Stimulated activated CD4-positive, alpha-beta T cell treated with anti-CD3 and anti-CD28 coated beads, Interleukin-1b, Interleukin-23, amount 100 ng/mL, for 1 hour (primary cell): ENCODE measurements around the gene MGA.

ENCODE experiments used
- DNase-seq, 2 donors: peaks; one replicate each; pipeline ENCODE4 v3.0.0-alpha.2; 2020; ENCODE audit warnings: low read depth in 2 of 2

Gene MGA

DNA sequence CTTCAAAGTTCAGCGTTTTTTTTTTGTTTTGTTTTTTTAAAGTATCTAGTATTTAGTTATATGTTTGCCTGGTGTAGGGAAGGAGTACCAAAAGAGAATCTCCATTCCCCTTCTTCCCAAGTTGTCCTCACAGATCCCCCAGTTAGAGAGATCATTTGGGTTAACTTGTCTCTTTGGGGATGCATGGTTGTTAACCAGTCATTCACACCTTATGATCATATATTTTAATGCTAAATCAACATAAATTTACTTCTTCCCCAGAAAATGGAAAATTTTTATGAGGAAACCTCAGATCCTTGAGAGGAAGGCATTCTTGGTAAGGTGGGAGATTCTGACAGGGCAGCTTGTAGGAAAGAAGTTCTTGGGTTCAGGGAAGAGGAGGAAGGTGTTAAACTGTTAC is 1.5 kb upstream of the MGA start:
- no peak for DNase-seq

DNA sequence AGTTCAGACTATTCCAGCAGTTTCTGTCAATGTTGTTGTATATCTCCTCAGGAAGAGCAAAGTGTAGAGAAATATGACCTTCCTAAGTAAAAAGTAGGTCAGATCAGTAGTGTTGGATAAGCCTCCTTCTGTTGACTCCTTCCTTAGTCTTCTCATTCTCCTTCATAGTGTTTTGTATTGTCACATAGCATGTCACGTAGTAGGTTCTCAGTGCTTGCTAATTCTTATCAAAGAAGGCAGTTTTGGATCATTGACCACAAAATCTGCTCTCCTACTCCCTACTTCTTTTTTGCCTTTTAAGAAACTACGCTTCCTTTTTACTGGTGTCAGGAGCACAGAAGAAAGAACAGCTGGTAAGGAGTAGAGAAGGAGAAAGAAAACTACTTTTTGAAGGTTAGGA is 1.0 kb upstream of the MGA start:
- no peak for DNase-seq

DNA sequence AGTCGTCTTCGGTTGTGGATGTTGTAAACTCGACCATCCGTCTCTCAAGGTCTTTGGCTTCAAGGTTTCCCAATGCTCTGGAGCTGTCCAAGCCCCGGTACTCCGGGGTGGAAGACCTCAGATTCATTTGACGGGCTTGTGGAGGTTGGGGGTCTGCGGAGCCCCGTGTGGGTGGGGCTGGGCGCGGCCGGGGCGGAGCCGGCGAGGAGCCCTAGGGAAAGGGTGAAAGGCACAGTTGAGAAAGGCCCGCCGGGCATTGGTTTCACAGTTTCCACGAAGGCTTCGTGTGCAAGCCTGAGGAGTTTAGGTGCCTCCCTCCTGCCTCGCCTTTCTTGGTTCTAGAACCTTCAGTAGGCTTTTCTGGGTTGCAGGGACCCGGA is 360 bp upstream of the MGA start:
- DNase-seq: no peak

DNA sequence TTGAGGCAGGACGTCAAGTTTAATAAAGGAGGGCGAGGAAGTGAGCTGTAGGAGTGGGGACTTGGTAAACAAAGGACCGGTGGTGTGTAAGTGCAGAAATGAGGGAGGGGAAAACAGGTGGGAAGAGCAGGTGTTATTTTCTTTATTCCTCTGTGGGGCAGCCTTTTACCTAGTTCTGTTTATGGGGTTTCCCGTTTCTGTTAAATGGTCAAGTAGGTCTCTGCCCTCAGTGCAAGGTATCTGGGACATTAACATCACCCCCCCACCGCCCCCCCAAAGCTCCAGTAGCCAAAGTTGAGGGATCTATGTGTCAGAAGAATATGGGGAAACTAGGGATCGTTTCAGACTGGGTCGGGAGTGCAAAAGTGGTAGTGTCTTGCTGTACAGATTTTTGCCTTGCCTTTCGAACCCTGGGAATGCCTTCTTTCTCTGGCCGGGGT is 893 bp downstream of the MGA start:
- DNase-seq: no peak

DNA sequence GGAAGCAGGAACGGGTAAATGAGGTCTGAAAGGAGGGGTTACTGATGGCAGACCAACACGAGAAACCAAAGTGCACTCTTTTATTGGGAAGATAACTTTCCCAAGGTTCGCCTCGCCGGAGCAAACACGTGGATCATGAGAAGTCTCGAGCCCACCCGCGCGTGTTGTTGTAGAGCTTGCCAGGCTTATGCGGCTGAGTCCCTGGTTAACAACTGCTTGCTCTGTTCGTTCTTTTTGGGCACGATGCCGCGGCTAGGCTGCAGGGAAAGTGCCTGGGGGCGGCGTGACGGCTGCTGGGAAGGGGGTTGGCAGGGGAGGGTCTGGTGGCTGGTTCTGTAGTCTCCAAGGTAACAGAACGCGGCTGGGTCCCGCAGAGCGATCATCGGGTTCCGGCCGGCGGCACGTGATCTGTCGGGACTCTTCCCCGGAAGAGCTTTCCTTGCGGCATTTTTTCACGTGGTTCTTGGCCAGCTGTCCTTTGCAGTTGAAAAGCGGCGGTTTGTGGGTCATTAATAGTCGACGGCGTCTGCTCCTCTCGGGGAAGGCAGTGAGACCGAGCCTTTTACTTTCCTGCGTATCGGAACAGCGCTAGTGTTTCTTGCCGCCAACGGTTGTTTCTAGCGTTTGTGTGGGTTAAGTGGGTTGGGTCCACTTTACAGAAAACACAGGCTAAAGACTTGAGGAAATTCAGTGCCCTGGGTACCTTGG is 1.5 kb downstream of the MGA start:
- DNase-seq: peak; percentile 17 to 24

DNA sequence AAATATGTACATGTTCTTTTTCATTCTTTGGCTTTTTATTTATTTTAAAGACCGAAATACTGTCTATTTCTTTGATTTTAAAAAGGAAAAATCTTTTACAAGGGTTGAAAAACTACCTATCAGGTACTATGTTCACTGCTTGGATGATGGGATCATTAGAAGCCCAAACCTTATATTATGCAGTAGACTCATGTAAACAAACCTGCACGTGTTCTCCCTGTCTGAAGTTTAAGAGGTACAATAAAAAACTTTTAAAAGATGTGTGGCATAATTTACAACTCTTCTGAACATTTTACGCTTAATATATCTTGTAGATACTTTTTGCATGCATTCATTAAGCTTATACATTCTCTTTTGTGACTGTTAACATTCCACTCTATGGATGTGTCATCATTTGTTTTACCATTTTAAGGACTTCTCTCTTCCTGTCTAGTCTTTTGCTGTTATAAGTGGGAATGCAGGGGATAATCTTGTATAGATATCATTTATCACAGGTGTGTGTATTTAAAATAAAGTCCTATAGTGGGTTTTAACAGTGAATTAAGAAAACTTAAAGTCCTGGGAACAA is 6.2 kb downstream of the MGA start:
- no peak for DNase-seq

DNA sequence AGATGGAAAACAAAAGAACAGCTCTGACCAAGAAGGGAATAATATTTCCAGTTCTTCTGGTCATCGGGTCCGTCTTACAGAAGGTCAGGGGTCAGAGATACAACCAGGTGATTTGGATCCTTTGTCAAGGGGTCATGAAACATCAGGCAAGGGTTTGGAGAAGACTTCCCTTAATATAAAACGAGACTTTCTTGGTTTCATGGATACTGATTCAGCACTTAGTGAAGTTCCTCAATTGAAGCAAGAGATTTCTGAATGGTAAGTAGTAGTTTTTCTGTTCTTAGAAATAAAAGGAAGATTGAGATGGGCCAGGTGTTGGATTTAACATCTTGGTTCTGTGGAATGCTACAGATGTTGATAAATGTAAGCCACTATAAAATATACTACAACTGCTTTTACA is 9.5 kb downstream of the MGA start:
- no peak for DNase-seq

DNA sequence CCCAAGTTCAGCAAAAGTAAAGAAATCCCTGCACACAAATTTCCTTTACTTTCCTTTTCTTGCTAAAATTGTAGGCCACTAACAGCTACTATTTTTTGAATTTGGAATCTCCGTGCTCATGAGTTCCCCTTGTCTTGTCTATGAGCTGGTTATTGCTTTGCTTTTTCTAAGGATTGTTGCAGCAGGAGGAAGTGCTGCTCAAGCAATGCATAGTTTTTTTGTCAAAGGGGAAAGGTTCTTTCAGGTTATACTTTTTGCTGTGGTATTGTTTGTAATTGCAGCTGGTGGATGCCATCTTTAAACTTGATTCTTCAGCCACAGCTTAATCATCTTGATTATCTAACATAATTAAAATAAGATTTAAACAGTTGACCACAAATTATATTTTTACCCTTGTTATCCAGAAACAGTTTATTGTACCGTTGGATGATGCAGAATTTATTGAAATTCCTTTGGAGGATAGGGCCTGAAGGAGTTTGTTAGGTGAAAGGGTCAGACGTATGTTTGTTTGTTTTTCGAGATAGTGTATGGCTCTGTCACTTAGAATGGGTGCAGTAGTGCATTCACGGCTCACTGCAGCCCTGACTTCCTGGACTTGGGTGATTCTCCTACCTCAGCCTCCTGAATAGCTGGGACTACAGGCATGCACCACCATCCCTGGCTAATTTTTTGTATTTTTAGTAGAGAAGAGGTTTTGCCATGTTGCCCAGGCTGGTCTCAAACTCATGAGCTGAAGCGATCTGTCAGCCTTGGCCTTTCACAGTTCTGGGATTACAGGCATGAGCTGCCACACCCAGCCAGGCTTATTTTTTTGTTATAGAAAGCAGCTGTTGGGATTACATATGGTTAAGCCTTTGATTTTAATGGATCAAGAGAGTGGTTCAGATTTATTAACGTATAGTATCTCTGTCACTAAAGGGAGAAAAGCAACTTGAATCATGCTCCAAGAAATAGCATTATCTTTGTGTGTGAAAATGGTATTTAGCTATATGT is 11.7 kb downstream of the MGA start:
- no peak for DNase-seq

DNA sequence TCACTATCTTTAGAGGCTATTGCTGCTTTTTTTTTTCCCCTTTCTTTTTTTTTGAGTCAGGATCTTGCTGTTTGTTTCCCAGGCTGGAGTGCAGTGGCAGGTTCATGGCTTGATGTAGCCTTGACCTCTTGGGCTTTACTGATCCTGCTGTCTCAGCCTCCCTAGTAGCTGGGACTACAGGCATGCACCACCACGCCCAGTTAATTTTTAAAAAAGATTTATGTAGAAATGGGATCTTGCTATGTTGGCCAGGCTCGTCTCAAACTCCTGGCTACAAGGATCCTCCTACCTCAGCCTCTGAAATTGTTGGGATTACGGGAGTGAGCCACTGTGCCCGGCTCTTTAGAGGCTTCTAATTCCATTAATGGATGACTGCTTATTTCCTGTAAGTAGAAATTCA is 15.1 kb downstream of the MGA start:
- DNase-seq: no peak

DNA sequence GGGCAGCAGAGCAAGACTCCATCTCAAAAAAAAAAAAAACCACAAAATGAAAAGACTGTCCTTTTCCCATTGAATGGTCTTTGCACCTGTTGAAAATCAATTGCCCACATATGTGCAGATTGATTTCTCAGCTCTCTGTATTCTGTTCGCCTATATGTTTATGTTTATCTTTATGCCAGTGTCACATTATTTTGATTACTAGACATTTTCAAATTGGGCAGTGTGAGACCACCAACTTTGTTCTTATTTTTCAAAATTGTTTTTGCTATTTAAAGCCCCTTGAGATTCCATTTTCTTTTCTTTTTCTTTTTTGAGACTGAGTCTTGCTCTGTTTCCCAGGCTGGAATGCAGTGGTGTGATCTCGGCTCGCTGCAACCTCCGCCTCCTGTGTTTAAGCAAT is 18.5 kb downstream of the MGA start:
- no peak for DNase-seq

DNA sequence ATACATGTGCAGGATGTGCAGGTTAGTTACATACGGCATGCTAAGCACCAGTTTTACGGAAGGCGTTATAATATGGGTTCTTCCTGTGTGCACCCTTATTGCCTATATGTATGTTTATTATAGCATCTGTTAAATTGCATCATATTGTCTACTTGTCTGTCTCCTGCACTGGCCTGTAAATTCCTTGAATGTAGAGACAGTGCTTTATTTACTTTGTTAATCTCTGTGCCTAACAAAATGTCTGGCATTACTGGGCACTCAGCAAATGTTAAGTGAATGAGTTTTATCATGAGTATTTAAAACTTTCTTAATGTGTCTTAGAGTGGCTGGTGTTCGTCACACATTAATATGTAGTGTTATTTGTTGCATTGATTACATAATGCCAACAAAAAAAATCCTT is 23.8 kb downstream of the MGA start:
- no peak for DNase-seq

DNA sequence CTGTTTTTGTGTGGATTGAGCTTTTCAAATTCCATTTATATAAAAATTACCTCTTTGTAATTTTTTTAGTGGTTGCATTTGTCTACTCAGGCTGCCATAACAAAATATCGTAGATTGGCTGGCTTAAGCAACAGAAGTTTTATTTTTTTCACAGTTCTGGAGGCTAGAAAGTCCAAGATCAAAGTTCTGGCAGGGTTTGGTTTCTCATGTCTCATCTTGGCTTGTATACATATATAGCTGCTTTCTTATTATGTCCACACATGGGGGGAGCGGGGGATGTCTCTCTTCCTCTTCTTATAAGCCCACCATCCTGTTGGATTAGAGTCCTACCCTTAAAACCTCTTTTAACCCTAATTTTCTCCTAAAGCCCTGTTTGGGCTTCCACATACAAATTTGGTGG is 28.5 kb downstream of the MGA start:
- no peak for DNase-seq

DNA sequence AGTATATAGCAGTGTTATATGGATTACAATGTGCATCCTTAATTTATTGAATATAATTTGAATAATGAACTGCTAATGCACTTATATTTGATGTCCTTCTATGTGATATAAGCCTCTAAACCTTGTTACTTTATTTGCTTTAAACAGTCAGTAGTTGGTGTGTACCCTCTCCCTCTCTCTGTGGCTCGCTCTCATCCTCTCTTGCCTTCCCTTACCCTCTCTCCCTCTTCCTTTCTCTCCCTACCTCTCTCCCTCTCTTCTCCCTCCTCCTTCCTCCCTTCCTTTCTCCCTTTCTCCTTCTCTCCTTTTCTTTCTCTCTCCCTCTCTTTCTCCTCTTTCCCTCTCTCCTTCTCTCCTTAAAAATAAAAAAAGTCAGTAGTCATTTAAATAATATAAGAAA is 28.9 kb downstream of the MGA start:
- DNase-seq: no peak

DNA sequence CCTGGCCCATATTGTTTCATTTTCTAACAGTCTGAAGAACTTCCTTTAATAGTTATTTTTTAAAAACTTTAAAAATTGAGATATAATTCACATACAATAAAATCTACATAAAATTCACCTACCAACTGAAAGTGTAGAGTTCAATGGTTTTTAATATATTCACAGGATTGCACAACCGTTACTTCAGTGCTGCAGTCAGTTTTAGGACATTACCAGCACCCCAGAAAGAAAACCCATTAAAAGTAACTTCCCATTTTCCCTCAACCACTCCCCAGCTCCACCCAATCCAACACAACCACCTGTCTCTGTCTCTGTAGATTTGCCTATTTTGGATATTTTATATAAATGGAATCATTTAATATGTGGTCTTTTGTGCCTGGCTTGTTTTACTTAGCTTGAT is 29.6 kb downstream of the MGA start:
- DNase-seq: no peak

DNA sequence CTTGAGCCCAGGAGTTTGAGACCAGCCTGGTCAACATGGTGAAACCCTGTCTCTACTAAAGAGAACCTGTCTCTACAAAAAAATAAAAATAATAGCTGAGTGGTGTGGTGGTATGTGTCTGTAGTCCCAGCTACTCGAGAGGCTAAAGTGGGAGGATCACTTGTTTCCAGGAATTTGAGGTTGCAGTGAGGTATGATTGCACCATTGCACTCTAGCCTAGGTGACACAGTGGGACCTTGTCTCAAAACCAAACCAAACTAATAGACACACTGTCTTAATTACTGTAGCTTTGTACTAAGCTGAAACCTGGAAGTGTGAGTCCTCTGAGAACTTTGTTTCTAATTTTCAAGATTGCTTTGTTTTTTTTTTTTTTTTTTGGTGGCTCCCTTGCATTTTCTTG is 30.4 kb downstream of the MGA start:
- no peak for DNase-seq

DNA sequence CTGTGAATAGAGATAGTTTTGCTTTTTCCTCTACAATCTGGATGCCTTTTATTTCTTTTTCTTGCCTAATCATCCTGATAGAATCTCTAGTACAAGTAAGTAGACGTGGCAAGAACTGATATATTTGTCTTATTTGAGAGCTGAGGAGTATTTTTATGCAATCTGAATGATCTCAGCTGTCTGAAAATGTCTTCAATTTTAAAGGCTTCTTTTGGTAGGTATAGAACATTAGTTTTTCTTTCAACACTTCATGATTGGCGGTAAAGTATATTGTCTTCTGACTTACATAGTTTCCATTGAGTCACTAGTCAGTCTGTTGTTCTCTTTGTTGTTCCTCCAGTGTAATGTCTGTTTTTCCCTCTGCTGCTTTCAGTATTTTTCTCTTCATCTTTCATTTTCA is 31.3 kb downstream of the MGA start:
- DNase-seq: no peak

DNA sequence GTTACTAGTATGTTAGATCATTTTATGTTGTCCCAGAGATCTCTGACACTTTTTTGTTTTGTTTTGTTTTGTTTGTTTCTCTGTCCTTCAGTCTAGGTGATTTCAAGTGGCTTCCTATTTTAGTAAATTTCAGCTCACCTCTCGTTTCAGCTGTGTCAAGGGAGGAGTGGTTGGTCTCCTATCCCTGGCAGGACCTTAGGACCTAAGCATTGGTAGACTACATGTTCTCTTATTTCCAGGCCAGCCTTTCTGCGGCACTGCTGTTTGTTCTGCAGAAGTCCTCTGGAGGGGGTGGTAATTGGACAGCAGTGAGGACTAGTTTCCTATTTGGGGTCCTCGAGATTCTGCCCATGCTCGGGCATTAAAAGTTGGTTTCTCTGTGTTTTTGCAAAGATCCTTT is 31.8 kb downstream of the MGA start:
- DNase-seq: no peak

DNA sequence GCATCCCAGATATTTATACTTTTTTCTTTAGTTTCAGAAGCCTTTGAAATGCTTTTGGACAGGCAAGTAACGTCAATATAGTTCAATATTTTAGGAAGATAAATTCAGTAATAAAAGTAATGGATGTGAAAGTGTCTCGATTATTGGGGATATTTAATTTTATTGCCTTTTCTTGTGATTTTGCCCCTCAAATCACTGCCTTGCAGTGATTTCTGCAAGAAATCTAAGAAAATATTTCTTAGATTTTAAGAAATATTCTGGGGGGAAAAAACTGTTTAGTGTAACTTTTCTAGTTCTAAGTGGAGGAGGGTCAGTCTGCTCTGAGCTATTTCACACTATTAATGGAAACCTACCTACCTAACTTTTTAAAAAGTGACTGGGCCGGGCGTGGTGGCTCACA is 33.6 kb downstream of the MGA start:
- no peak for DNase-seq

DNA sequence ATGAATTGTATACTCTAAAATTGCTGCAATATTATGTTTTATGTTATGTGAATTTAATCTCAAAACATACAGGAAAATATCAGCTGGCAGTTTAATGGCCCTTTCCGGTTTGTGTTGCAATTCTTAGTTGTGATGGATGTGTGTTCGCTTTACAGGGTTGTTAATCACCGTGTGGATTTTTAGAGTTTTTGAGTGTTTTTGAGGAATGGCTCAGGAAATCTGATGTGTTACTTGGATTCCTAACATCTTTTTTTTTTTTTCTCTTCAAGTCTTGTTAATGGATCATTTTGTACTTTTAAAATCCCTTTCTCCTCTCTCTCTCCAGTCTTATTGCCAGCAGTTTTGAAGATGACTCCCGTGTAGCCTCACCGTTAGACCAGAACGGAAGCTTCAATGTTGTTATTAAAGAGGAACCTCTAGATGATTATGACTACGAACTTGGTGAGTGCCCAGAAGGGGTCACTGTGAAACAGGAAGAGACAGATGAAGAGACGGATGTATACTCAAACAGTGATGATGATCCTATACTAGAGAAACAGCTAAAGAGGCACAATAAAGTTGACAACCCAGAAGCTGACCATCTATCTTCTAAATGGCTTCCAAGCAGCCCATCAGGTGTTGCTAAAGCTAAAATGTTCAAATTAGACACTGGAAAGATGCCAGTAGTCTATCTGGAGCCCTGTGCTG is 35.7 kb downstream of the MGA start:
- peak in 1 of 2 donors; percentile 1 for DNase-seq

DNA sequence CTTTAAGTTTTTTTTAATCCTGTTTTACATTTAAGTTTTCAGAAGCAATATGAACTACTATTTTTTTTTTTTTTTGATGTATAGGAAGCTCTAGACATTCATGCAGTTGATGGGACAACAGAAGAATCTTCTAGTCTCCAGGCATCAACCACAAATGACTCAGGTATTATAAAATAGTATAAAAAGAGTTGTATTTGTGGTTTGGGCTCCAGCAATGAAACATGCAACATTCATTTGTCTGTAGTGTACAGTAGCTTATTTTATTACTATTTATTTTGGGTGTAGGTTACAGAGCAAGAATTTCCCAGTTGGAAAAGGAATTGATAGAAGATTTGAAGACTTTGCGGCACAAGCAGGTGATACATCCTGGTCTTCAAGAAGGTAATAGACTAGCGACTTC is 38.6 kb downstream of the MGA start:
- DNase-seq: no peak

DNA sequence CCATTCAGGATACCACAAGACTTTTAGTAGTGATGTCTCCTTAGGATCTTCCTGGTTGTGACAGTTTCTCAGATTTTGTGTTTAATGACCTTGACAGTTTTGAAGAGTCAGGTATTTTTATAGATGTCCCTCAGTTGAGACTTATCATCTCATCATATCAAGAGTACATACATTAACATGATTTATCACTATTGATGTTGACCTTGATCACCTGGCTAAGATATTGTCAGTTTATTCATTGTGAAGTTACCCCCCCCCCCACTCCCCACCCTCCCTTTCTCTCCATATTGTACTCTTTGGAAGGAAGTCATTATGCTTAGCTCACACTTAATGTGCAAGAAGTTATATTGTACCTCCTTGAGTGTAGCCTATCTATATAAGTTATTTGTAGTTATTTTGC is 42.9 kb downstream of the MGA start:
- no peak for DNase-seq

DNA sequence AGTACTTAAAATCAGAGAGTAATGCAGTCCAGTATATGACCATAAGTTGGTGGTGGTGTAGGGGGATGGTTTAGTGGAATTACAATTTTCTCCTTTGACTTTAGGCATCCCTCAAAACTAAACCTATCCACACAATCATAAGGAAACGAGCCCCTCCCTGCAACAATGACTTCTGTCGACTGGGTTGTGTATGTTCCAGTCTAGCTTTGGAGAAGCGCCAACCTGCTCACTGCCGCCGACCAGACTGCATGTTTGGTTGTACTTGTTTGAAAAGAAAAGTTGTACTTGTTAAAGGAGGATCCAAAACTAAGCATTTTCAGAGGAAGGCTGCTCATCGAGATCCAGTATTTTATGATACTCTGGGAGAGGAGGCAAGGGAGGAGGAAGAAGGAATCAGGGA is 52.8 kb downstream of the MGA start:
- no peak for DNase-seq
